Heart left ventricle (tissue), 16 donors: ENCODE measurements around the gene ITGAV. TPM values are rescaled to one million over a fixed set of nuclear protein-coding genes. Genes with fewer than 3 reads are reported as not detected.

ENCODE experiments used
- ATAC-seq, 4 donors: fragments of 200-7000 bp; cut with Tn5 transposase; one replicate each; pipeline ENCODE4 v1.9.1; 2020 to 2022; ENCODE audit warnings: moderate library complexity in 4 of 4, mild to moderate bottlenecking in 3 of 4, moderate number of reproducible peaks in 1 of 4
- DNase-seq, 5 donors: peaks; one replicate each; pipeline ENCODE4 v3.0.0-alpha.2; 2020
- H3K27ac ChIP-seq, 12 donors: fragments of 200-600 bp; sonication (generic) in 4 of 12; one replicate each; pipeline versions ENCODE4 v1.5.0 to v1.8.0; 2016 to 2022; ENCODE audit warnings: mild to moderate bottlenecking in 2 of 12
- H3K27me3 ChIP-seq, 9 donors: fragments of 200-600 bp; sonication (generic) in 2 of 9; one replicate each; pipeline versions ENCODE4 v1.5.1 to v1.8.0; 2016 to 2022; ENCODE audit warnings: mild to moderate bottlenecking in 3 of 9
- H3K36me3 ChIP-seq, 9 donors: fragments of 200-600 bp; sonication (generic) in 2 of 9; one replicate each; pipeline versions ENCODE4 v1.5.0 to v1.8.0; 2018 to 2022; ENCODE audit warnings: mild to moderate bottlenecking in 2 of 9
- H3K4me1 ChIP-seq, 12 donors: fragments of 200-600 bp; sonication (generic) in 4 of 12; one replicate each; pipeline versions ENCODE4 v1.5.0 to v1.8.0; 2016 to 2022; ENCODE audit warnings: mild to moderate bottlenecking in 3 of 12
- H3K4me3 ChIP-seq, 12 donors: fragments of 200-600 bp; sonication (generic) in 4 of 12; one replicate each; pipeline versions ENCODE4 v1.5.0 to v1.8.0; 2017 to 2022; ENCODE audit warnings: mild to moderate bottlenecking in 9 of 12, moderate library complexity in 4 of 12
- H3K9me3 ChIP-seq, 12 donors: fragments of 200-600 bp; sonication (generic) in 4 of 12; one replicate each; pipeline versions ENCODE4 v1.5.0 to v1.8.0; 2016 to 2022; ENCODE audit warnings: mild to moderate bottlenecking in 1 of 12
- POLR2A ChIP-seq, 2 donors: fragments of 450-650 bp; IDR thresholded peaks; one replicate each; pipeline ENCODE4 v1.6.1; 2017; ENCODE audit warnings: antibody characterized with exemption in 2 of 2, mild to moderate bottlenecking in 2 of 2, moderate library complexity in 2 of 2
- WGBS, 4 donors: extraction: QIAGEN DNeasy Blood & Tissue Kit in 2 of 4; methylation state at CpG; one replicate each; pipeline versions ENCODE4 v1.1.5 to v1.1.7; 2013 to 2018; 5-methylcytosine and 5-hydroxymethylcytosine counted together
- intact Hi-C, 10 donors: fragments of 100-400 bp; cut with DNase I; formaldehyde crosslinking; loops; one replicate each; pipeline versions ENCODE4 v1.11.1 to v1.14.2; 2022
- polyA plus RNA-seq, 2 donors: library from polyadenylated mRNA; stranded (reverse); fragments of 200-250 nt; gene quantifications; one replicate each; pipeline ENCODE4 v1.2.3, GENCODE V29; 2013
- total RNA-seq, 9 donors: library from RNA; depleted of rRNA in 2 of 9; stranded (reverse); fragments of >200 nt in 2 of 9; fragmentation: NEBNext Ultra II Directional in 3 of 9; extraction: Animal tissue kit (Norgen Biotek cat#: 25700) in 3 of 9; gene quantifications; one replicate each; pipeline versions ENCODE4 v1.1.0 to v1.2.4, GENCODE V29; 2016 to 2023
- TF ChIP-seq, protein P1 (sequence below), 12 donors: fragments of 200-600 bp; sonication (generic) in 4 of 12; IDR thresholded peaks; one replicate each; pipeline versions ENCODE4 v1.5.0 to v1.8.0; 2018 to 2022; ENCODE audit warnings: antibody characterized with exemption in 12 of 12, mild to moderate bottlenecking in 5 of 12
- donor health status: ischemic (EF 13 %, LVEDD 7.1; RV severe dilation, severe dysfunction).
- donor health status: healthy with polysubstance abuse.
- donor health status: DM: no; HTN: yes; CAD: no.
- donor health status: DM: no; HTN: no; CAD: no.
- donor health status: ischemic (EF 25% LVEDD 6.9; RV normal size, moderate dysfunction).
- donor health status: ischemic (EF 25% LVEDD 5.7; RV mildly dilated, moderate dysfunction).
- donor health status: healthy.
- donor health status: DM: yes; HTN: yes; CAD: no.
- donor health status: ischemic (EF 35%, LVEDD 5.7; RV mildly dilated, moderate dysfunction).
- donor health status: nonischemic (EF 11% LVEDD 7.7; RV severe dilation, severe dysfunction).
- donor health status: DM: yes; HTN: yes; CAD: no.
- donor health status: PGD.
- donor health status: ischemic (EF 29% LVEDD 5.4; RV normal size, mild dysfunction).
- donor health status: nonischemic (EF 23%, LVEDD 6.1; RV moderate dilation, normal function).

ITGAV gene
- total and polyA plus RNA-seq, 11 donors: 22.5 to 358 (median 189) TPM

DNA sequence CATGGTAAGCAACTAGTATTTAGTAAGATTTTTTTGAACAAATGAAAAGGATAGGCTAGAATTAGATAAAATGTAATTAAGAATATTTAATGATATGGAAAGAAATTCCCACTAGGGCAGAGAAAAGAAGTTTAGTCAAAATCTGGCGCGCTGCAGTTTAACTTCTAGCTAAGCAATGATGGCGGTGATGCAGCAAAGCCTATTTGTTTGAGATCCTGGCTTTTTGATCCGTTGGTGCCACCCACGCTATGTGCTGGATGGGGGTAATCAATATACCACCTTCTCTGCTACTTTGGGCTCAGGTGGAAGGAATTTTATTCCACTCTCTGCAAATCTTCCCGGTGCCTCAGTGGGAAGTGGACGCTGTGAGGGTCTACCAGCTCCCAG, 103.6 kb downstream of the ITGAV start:
- ATAC-seq (no peak), DNase-seq (no peak)
- Histone ChIP-seq H3K36me3 (no peaks in the 10 kb centered on the region), H3K27me3 (peaks cover 0 to 6% (median 0%) of the 10 kb centered on the region in 9 donors), H3K27ac (peak overlapping the region in 4 of 12 donors; percentile 51 to 73 (median 66)), H3K4me1 (peaks cover 0 to 17% (median 6%) of the 10 kb centered on the region in 12 donors), H3K4me3 (peak overlapping the region; percentile 47 to 94 (median 70)), H3K9me3 (peaks cover 0 to 2% (median 0%) of the 10 kb centered on the region in 12 donors)
- TF ChIP-seq POLR2A (IDR thresholded peaks at IDR 0.05): no peak
- TF ChIP-seq, protein P1, sequence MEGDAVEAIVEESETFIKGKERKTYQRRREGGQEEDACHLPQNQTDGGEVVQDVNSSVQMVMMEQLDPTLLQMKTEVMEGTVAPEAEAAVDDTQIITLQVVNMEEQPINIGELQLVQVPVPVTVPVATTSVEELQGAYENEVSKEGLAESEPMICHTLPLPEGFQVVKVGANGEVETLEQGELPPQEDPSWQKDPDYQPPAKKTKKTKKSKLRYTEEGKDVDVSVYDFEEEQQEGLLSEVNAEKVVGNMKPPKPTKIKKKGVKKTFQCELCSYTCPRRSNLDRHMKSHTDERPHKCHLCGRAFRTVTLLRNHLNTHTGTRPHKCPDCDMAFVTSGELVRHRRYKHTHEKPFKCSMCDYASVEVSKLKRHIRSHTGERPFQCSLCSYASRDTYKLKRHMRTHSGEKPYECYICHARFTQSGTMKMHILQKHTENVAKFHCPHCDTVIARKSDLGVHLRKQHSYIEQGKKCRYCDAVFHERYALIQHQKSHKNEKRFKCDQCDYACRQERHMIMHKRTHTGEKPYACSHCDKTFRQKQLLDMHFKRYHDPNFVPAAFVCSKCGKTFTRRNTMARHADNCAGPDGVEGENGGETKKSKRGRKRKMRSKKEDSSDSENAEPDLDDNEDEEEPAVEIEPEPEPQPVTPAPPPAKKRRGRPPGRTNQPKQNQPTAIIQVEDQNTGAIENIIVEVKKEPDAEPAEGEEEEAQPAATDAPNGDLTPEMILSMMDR (IDR thresholded peaks at IDR 0.05): no peak
- intact Hi-C loops: no loop called here
- WGBS, 4 donors: 38 to 44% (median 42%) methylated on average over 7 of the region's 7 CpGs

DNA sequence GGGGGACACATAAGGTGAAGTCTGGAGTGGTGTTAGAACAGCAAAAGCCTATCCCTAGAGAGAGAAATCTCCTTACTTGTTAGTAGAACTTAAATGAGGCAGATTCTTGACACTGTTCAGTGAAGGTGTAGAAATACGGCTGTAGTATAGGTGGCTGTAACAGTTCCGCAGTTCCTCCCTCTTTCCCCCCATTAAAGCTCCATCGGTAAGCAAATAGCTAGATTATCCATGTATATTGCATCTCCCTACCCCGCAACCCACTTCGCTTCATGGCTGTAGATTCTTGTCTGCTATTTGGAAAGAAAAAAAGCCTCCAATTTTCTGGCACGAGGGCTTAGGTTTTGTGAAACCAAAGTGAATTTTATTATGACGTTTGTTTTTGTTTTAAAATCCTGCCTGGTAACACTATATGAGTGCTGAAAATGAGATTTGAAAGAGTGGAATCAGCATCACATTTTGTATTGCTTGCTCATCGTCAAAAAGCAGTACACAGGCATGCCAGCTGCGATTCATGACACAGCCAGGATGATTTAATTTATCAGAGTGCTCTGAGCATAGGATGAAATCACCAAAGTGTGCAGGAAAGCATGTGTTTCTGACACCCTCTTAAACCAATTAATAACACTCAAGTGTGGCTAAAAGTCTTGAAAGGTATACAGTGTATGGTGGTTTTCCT, 105.4 kb downstream of the ITGAV start:
- no peak for DNase-seq
- peak overlapping the region in 9 of 12 donors; percentile 18 to 94 (median 70) for H3K4me3 ChIP-seq
- no peak for TF ChIP-seq POLR2A (IDR thresholded peaks at IDR 0.05)
- TF ChIP-seq, protein P1 (IDR thresholded peaks at IDR 0.05): no peak
- H3K4me1 ChIP-seq: peaks cover 0 to 17% (median 6%) of the 10 kb centered on the region in 12 donors
- intact Hi-C loops: no loop called here
- no peaks in the 10 kb centered on the region for H3K9me3 ChIP-seq
- no peaks in the 10 kb centered on the region for H3K36me3 ChIP-seq
- 37 to 47% (median 41%) methylated on average over 9 of the region's 9 CpGs for WGBS, 4 donors
- peak overlapping the region in 1 of 12 donors; percentile 73 for H3K27ac ChIP-seq
- peaks cover 0 to 6% (median 0%) of the 10 kb centered on the region in 9 donors for H3K27me3 ChIP-seq
- peak in 1 of 4 donors; percentile 20 for ATAC-seq

DNA sequence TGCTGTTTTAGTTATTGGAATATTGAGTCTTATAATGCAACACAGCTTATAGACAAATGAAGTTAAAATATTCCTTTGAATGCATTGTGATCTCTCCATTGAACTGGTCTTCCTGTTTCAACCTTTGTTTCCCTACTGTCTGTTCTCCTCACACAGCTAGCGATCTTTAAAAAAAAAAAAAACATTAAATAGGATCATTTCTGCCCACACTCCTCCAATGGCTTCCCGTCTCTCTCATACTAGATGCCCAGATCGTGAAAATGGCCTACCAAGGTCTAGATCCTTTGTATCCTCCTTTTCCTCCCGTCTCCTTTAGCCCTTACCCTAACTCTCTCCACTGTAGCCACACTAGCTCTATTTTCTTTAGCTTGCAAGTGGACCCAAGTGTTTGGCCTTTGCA, 106.4 kb downstream of the ITGAV start:
- H3K9me3 ChIP-seq: no peaks in the 10 kb centered on the region
- H3K27me3 ChIP-seq: peaks cover 0 to 6% (median 0%) of the 10 kb centered on the region in 9 donors
- ATAC-seq (no peak), DNase-seq (no peak)
- no peak for TF ChIP-seq POLR2A (IDR thresholded peaks at IDR 0.05)
- TF ChIP-seq, protein P1 (IDR thresholded peaks at IDR 0.05): no peak
- no peak overlapping the region for H3K4me3 ChIP-seq
- intact Hi-C loops: no loop called here
- peaks cover 0 to 17% (median 6%) of the 10 kb centered on the region in 12 donors for H3K4me1 ChIP-seq
- no peaks in the 10 kb centered on the region for H3K36me3 ChIP-seq
- 95 to 98% (median 96%) methylated on average over 4 of the region's 4 CpGs for WGBS, 4 donors
- no peak overlapping the region for H3K27ac ChIP-seq

DNA sequence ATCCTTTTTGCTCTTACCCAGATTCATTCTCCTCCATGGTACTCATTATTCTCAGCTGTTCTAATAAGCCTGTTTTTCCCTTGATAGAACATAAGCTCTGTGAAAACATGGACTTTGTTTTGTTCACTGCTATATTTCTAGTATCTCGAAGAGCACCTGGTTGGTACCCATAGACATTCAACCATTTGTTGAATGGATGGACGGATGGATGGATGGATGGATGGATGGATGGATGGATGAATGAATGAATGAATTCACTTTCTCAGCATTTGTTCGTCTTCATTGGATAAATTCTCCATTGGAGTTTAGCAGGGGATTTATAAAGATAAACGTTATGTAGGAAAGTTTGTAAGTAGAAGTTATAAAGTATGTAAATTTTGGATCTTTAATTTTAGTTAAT, 106.9 kb downstream of the ITGAV start:
- H3K4me3 ChIP-seq: no peak overlapping the region
- no peaks in the 10 kb centered on the region for H3K36me3 ChIP-seq
- H3K4me1 ChIP-seq: peaks cover 0 to 17% (median 6%) of the 10 kb centered on the region in 12 donors
- DNase-seq (no peak), ATAC-seq (no peak)
- intact Hi-C loops: no loop called here
- H3K27ac ChIP-seq: no peak overlapping the region
- H3K9me3 ChIP-seq: no peaks in the 10 kb centered on the region
- WGBS, 4 donors: 49 to 60% (median 53%) methylated on average over 4 of the region's 4 CpGs
- TF ChIP-seq, protein P1 (IDR thresholded peaks at IDR 0.05): no peak
- no peak for TF ChIP-seq POLR2A (IDR thresholded peaks at IDR 0.05)
- peaks cover 0 to 6% (median 0%) of the 10 kb centered on the region in 9 donors for H3K27me3 ChIP-seq
